MM.1S (cell line): Measurements from ENCODE around the gene ANKRD52.

ENCODE experiments used
- DNase-seq: peaks from one replicate; pipeline ENCODE4 v3.0.0-alpha.2; 2015
- H2AFZ ChIP-seq: fragments of 300-600 bp; sonication (generic); 2 replicates; pipeline ENCODE4 v1.6.0; 2016; ENCODE audit warnings: antibody characterized with exemption, low read length
- H3F3A ChIP-seq: fragments of 300-600 bp; sonication (generic); 2 replicates; pipeline ENCODE4 v1.6.1; 2016; ENCODE audit warnings: mild to moderate bottlenecking, antibody characterized with exemption, low read length, moderate library complexity, mixed read lengths; ENCODE audit not compliant: insufficient read depth
- H3K27ac ChIP-seq: fragments of 300-600 bp; sonication (generic); 2 replicates; pipeline ENCODE4 v1.5.1; 2016; ENCODE audit warnings: mild to moderate bottlenecking, low read length
- H3K27me3 ChIP-seq: fragments of 300-600 bp; sonication (generic); replicated peaks from 2 replicates; pipeline ENCODE4 v1.6.0; 2016; ENCODE audit warnings: low read length; ENCODE audit not compliant: insufficient read depth
- H3K36me3 ChIP-seq: fragments of 300-600 bp; sonication (generic); replicated peaks from 2 replicates; pipeline ENCODE4 v1.6.1; 2016; ENCODE audit warnings: mild to moderate bottlenecking, low read length, mixed read lengths; ENCODE audit not compliant: insufficient read depth
- H3K4me1 ChIP-seq: fragments of 300-600 bp; sonication (generic); 2 replicates; pipeline ENCODE4 v1.6.1; 2016; ENCODE audit warnings: low read length, mixed read lengths
- H3K4me2 ChIP-seq: fragments of 300-600 bp; sonication (generic); 2 replicates; pipeline ENCODE4 v1.6.0; 2016; ENCODE audit warnings: low read depth, low read length
- H3K4me3 ChIP-seq: fragments of 300-600 bp; sonication (generic); 2 replicates; pipeline ENCODE4 v1.5.1; 2016; ENCODE audit warnings: low read length, mixed read lengths
- H3K79me2 ChIP-seq: fragments of 300-600 bp; sonication (generic); 2 replicates; pipeline ENCODE4 v1.6.1; 2016; ENCODE audit warnings: mixed run types, low read length, mixed read lengths
- H3K9ac ChIP-seq: fragments of 300-600 bp; sonication (generic); 2 replicates; pipeline ENCODE4 v1.6.1; 2016; ENCODE audit warnings: low read length, mixed read lengths
- H3K9me2 ChIP-seq: fragments of 300-600 bp; sonication (generic); replicated peaks from 2 replicates; pipeline ENCODE4 v1.6.1; 2016; ENCODE audit warnings: mild to moderate bottlenecking, low read length, mixed read lengths; ENCODE audit not compliant: insufficient read depth
- H3K9me3 ChIP-seq: fragments of 300-600 bp; sonication (generic); replicated peaks from 2 replicates; pipeline ENCODE4 v1.6.1; 2016; ENCODE audit warnings: mild to moderate bottlenecking, low read length, mixed read lengths; ENCODE audit not compliant: insufficient read depth
- H4K20me1 ChIP-seq: fragments of 300-600 bp; sonication (generic); 2 replicates; pipeline ENCODE4 v1.6.1; 2016; ENCODE audit warnings: mild to moderate bottlenecking, low read length, moderate library complexity, mixed read lengths; ENCODE audit not compliant: insufficient read depth
- EZH2 ChIP-seq: fragments of 300-600 bp; sonication (generic); optimal IDR thresholded peaks from 2 replicates; pipeline ENCODE3; 2017; ENCODE audit warnings: low read depth, mild to moderate bottlenecking, antibody characterized with exemption, low read length, mixed read lengths
- EZH2phosphoT487 ChIP-seq: fragments of 300-600 bp; sonication (generic); IDR thresholded peaks from 2 replicates; pipeline ENCODE4 v1.6.1; 2018; ENCODE audit warnings: antibody characterized with exemption, low read length
- TF ChIP-seq, protein P1 (sequence below): fragments of 300-600 bp; sonication (generic); IDR thresholded peaks from 2 replicates; pipeline ENCODE4 v1.5.1; 2016; ENCODE audit warnings: antibody characterized with exemption, low read length, mixed read lengths

Gene ANKRD52

DNA sequence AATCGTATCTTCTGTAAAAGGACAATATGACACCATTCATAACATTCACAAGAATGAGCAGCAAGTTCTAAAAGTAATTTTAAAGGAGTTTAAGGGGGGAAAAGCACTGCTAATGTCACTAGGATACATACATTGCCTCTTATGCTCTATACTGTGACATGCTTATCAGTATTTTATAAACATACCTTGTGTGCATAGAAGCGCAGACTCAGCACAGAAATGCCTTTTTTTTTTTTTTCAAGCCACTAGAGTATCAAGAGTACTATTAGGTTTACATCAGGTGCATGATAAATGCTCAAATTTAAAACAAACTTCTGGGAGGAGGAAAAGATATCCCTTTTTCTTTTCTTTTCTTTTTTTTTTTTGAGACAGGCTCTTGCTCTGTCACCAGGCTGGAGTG is 55.3 kb downstream of the ANKRD52 start:
- Histone ChIP-seq H3K27ac (no peak overlapping the region), H3K9ac (no peak overlapping the region), H3K4me1 (no peaks in the 10 kb centered on the region), H3K79me2 (no peaks in the 10 kb centered on the region), H3F3A (no peaks in the 10 kb centered on the region), H4K20me1 (no peaks in the 10 kb centered on the region), H3K4me2 (no peak overlapping the region), H3K9me2 (no peaks in the 10 kb centered on the region), H3K27me3 (no peaks in the 10 kb centered on the region), H2AFZ (no peak overlapping the region), H3K36me3 (no peaks in the 10 kb centered on the region; the same call in 1 of the 2 replicates), H3K9me3 (no peaks in the 10 kb centered on the region), H3K4me3 (no peak overlapping the region)
- no peak for DNase-seq
- TF ChIP-seq EZH2phosphoT487 = no peak
- TF ChIP-seq, protein P1, sequence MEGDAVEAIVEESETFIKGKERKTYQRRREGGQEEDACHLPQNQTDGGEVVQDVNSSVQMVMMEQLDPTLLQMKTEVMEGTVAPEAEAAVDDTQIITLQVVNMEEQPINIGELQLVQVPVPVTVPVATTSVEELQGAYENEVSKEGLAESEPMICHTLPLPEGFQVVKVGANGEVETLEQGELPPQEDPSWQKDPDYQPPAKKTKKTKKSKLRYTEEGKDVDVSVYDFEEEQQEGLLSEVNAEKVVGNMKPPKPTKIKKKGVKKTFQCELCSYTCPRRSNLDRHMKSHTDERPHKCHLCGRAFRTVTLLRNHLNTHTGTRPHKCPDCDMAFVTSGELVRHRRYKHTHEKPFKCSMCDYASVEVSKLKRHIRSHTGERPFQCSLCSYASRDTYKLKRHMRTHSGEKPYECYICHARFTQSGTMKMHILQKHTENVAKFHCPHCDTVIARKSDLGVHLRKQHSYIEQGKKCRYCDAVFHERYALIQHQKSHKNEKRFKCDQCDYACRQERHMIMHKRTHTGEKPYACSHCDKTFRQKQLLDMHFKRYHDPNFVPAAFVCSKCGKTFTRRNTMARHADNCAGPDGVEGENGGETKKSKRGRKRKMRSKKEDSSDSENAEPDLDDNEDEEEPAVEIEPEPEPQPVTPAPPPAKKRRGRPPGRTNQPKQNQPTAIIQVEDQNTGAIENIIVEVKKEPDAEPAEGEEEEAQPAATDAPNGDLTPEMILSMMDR = no peak
- TF ChIP-seq EZH2 = no peak

DNA sequence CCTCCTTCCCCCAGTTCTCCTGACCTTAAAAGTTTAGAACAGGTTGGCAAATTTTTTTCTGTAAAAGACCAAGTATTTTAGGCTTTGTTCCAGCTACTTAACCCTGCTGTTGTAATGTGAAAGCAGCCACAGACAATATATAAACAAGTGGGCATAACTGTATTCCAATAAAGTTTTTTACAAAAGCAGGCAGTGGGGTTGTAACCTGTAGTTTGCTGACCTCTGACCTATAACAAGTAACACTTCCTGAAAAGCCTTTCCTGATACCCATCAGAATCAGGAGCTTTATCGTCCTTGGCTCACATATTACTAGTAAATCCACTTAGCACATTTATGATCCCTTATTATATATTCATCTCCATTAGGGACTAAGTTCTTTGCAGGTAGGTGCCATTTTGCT is 55.8 kb downstream of the ANKRD52 start:
- DNase-seq = no peak
- no peak overlapping the region for H3K4me3 ChIP-seq
- TF ChIP-seq EZH2 = no peak
- TF ChIP-seq, protein P1 = no peak
- no peak for TF ChIP-seq EZH2phosphoT487
- H3K9me3 ChIP-seq = no peaks in the 10 kb centered on the region
- no peaks in the 10 kb centered on the region for H3F3A ChIP-seq
- no peaks in the 10 kb centered on the region for H3K27me3 ChIP-seq
- H3K4me2 ChIP-seq = no peak overlapping the region
- H3K36me3 ChIP-seq = no peaks in the 10 kb centered on the region
- H3K79me2 ChIP-seq = no peaks in the 10 kb centered on the region
- H4K20me1 ChIP-seq = no peaks in the 10 kb centered on the region
- H3K9ac ChIP-seq = no peak overlapping the region
- H2AFZ ChIP-seq = no peak overlapping the region
- H3K4me1 ChIP-seq = no peaks in the 10 kb centered on the region
- H3K27ac ChIP-seq = no peak overlapping the region
- no peaks in the 10 kb centered on the region for H3K9me2 ChIP-seq

DNA sequence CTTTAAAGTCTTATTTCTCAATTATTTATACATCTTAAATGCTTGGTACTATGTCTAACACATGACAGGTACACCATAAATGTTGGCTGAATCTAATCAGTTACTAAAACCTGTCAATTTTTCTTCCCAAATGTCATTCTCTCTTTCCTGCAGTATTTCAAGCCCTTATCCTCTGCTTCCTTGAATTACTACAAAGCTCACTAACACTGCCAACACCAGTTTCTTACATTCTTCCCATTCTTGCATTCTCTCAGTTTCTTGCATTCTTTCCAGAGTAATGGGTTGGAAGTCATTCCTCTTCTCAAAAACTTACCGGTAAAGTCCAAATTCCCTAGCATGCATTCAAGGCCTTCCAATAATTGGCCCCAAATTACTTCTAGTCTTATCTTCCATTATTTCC is 59.3 kb downstream of the ANKRD52 start:
- no peaks in the 10 kb centered on the region for H3F3A ChIP-seq
- no peak overlapping the region for H3K27ac ChIP-seq
- no peaks in the 10 kb centered on the region for H3K27me3 ChIP-seq
- no peak overlapping the region for H2AFZ ChIP-seq
- TF ChIP-seq, protein P1 = no peak
- no peak for TF ChIP-seq EZH2phosphoT487
- no peak for TF ChIP-seq EZH2
- no peak overlapping the region for H3K4me2 ChIP-seq
- DNase-seq = no peak
- no peak overlapping the region for H3K9ac ChIP-seq
- H3K9me2 ChIP-seq = no peaks in the 10 kb centered on the region
- no peaks in the 10 kb centered on the region for H3K79me2 ChIP-seq
- no peak overlapping the region for H3K4me3 ChIP-seq
- no peaks in the 10 kb centered on the region for H3K36me3 ChIP-seq
- no peaks in the 10 kb centered on the region for H3K4me1 ChIP-seq
- no peaks in the 10 kb centered on the region for H3K9me3 ChIP-seq
- no peaks in the 10 kb centered on the region for H4K20me1 ChIP-seq
